Suprapubic skin (tissue), 4 donors: ENCODE measurements around the gene BCCIP.

Source experiments
- CTCF ChIP-seq, 2 donors: fragments of 200-600 bp in 1 of 2; fragments of 450-650 bp in 1 of 2; sonication (generic) in 1 of 2; IDR thresholded peaks; one replicate each; pipeline ENCODE4 v1.5.1; 2016 to 2019; ENCODE audit warnings: antibody characterized with exemption in 2 of 2, mild to moderate bottlenecking in 1 of 2, moderate library complexity in 1 of 2
- EP300 ChIP-seq: sonication (generic); formaldehyde crosslinking; IDR thresholded peaks from one replicate; pipeline ENCODE4 v1.6.1; 2017; ENCODE audit warnings: antibody characterized with exemption
- POLR2A ChIP-seq, 2 donors: fragments of 450-650 bp; IDR thresholded peaks; one replicate each; pipeline ENCODE4 v1.6.1; 2017; ENCODE audit warnings: antibody characterized with exemption in 2 of 2, mild to moderate bottlenecking in 2 of 2, moderate library complexity in 2 of 2
- POLR2AphosphoS5 ChIP-seq, 3 donors: sonication (generic); formaldehyde crosslinking; IDR thresholded peaks; one replicate each; pipeline ENCODE4 v1.6.1; 2017; ENCODE audit warnings: antibody characterized with exemption in 3 of 3

- TF ChIP-seq EP300 = no peak
- TF ChIP-seq CTCF (IDR thresholded peaks at IDR 0.05) = no peak
- TF ChIP-seq POLR2AphosphoS5 (IDR thresholded peaks at IDR 0.05) = no peak
- TF ChIP-seq POLR2A (IDR thresholded peaks at IDR 0.05) = no peak
Measured at GRCh38 chr10:125783408-125783807, 39.9 kb upstream of the BCCIP start.
